ENCODE results near the gene OR5H2. TPM values are rescaled to one million over a fixed set of nuclear protein-coding genes. Genes with fewer than 3 reads are reported as not detected.
A peak's percentile ranks its signal among the peaks of the same experiment; 100 is the strongest.
"Not testable (repeated sequence)": the region's sequence is repeated elsewhere in the genome, so short reads cannot be mapped to it uniquely, and the experiment has no call there.

Gene OR5H2
- total RNA-seq (not detected), polyA plus RNA-seq (not detected)

DNA sequence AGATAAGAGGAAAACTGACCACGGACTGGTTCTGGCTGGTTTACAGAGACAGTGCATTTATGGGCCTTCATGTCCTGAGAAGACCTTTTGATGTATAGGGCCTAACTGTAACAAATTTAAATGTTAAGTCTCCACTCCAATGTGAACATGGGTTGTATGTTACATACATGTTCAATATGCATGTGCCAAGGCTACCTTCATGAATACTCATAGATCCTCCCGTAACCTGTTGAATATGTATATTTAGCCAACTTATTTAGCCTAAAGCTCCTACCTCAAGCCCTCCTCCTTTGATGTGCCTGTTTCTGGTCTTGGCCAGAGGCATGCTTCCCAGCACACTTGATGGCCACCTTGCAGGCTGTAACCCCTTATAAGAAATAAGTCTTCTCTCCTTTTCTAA, at the start of gene OR5H2:
TSS of gene OR5H2 (plus strand) at position 301 of the 400 bp plus-strand sequence. CDS start 398 bp downstream, outside the sequence.
- H3K27ac Mint-ChIP-seq: no peak within 1 kb of the TSS
- no peaks in the 10 kb centered on the region for H3K4me1 ChIP-seq (ENCODE audit: control insufficient read depth, insufficient read depth, low read length, poor library complexity, severe bottlenecking)
- H3K36me3 ChIP-seq (ENCODE audit: control insufficient read depth, insufficient read depth, low read length): no peaks in the 10 kb centered on the region
- H3K36me3 Mint-ChIP-seq: no peaks in the 10 kb centered on the region
- H3K9me3 ChIP-seq (ENCODE audit: control insufficient read depth in 2 of 2, low read length in 2 of 2): no peaks in the 10 kb centered on the region
- H3K27me3 ChIP-seq (ENCODE audit: control insufficient read depth, insufficient read depth, low read length): no peaks in the 10 kb centered on the region
- DNase-seq: no peak
- no peak within 1 kb of the TSS for H3K4me3 Mint-ChIP-seq
- no peak for ATAC-seq (ENCODE audit: low read depth in 2 of 2)
- peaks cover 18% of the 10 kb centered on the region for H3K27me3 Mint-ChIP-seq
- no peak within 1 kb of the TSS for H3K4me3 ChIP-seq (ENCODE audit: low read depth, low read length)
- H3K9me3 Mint-ChIP-seq: peaks cover 0 to 2% (median 0%) of the 10 kb centered on the region in 7 donors
- no peak within 1 kb of the TSS for H3K27ac ChIP-seq (ENCODE audit: insufficient read depth, low read length, poor library complexity, severe bottlenecking)
- peaks cover 0 to 4% (median 2%) of the 10 kb centered on the region in 4 donors for H3K4me1 Mint-ChIP-seq

GRCh38 chr3:98233468-98233867, 48.8 kb upstream of the OR5H2 start:
- no peak for DNase-seq

GRCh38 chr3:98240131-98240530, 42.2 kb upstream of the OR5H2 start:
- H3K36me3 ChIP-seq (ENCODE audit: control insufficient read depth, insufficient read depth, low read length): no peaks in the 10 kb centered on the region
- peaks cover 21% of the 10 kb centered on the region for H3K27me3 Mint-ChIP-seq
- H3K4me1 ChIP-seq (ENCODE audit: control insufficient read depth, insufficient read depth, low read length, poor library complexity, severe bottlenecking): no peaks in the 10 kb centered on the region
- no peak for ATAC-seq (ENCODE audit: low read depth in 2 of 2)
- no peaks in the 10 kb centered on the region for H3K4me1 Mint-ChIP-seq
- H3K36me3 Mint-ChIP-seq: no peaks in the 10 kb centered on the region
- H3K4me3 ChIP-seq (ENCODE audit: low read depth, low read length): no peak overlapping the region
- no peak for DNase-seq
- H3K27ac Mint-ChIP-seq: no peak overlapping the region
- no peaks in the 10 kb centered on the region for H3K27me3 ChIP-seq (ENCODE audit: control insufficient read depth, insufficient read depth, low read length)
- no peak overlapping the region for H3K27ac ChIP-seq (ENCODE audit: insufficient read depth, low read length, poor library complexity, severe bottlenecking)
- H3K9me3 Mint-ChIP-seq: no peaks in the 10 kb centered on the region
- H3K9me3 ChIP-seq (ENCODE audit: control insufficient read depth in 2 of 2, low read length in 2 of 2): no peaks in the 10 kb centered on the region
- no peak overlapping the region for H3K4me3 Mint-ChIP-seq

More at GRCh38 chr3:98233468-98233867, 48.8 kb upstream of the OR5H2 start:
- Mint-ChIP-seq H3K4me3 (no peak overlapping the region), H3K36me3 (no peaks in the 10 kb centered on the region), H3K4me1 (no peaks in the 10 kb centered on the region), H3K27ac (no peak overlapping the region), H3K27me3 (peaks cover 6% of the 10 kb centered on the region), H3K9me3 (no peaks in the 10 kb centered on the region)
- no peak overlapping the region for H3K4me3 ChIP-seq (ENCODE audit: low read depth, low read length)
- no peak overlapping the region for H3K27ac ChIP-seq (ENCODE audit: insufficient read depth, low read length, poor library complexity, severe bottlenecking)
- H3K36me3 ChIP-seq (ENCODE audit: control insufficient read depth, insufficient read depth, low read length): no peaks in the 10 kb centered on the region
- no peaks in the 10 kb centered on the region for H3K4me1 ChIP-seq (ENCODE audit: control insufficient read depth, insufficient read depth, low read length, poor library complexity, severe bottlenecking)
- ATAC-seq (ENCODE audit: low read depth in 2 of 2): no peak
- no peaks in the 10 kb centered on the region for H3K9me3 ChIP-seq (ENCODE audit: control insufficient read depth in 2 of 2, low read length in 2 of 2)
- H3K27me3 ChIP-seq (ENCODE audit: control insufficient read depth, insufficient read depth, low read length): peaks cover 1% of the 10 kb centered on the region

GRCh38 chr3:98242155-98242554, 40.1 kb upstream of the OR5H2 start:
- Histone ChIP-seq H3K27me3 (ENCODE audit: control insufficient read depth, insufficient read depth, low read length) (no peaks in the 10 kb centered on the region), H3K27ac (ENCODE audit: insufficient read depth, low read length, poor library complexity, severe bottlenecking) (no peak overlapping the region), H3K9me3 (ENCODE audit: control insufficient read depth in 2 of 2, low read length in 2 of 2) (no peaks in the 10 kb centered on the region), H3K4me1 (ENCODE audit: control insufficient read depth, insufficient read depth, low read length, poor library complexity, severe bottlenecking) (no peaks in the 10 kb centered on the region), H3K4me3 (ENCODE audit: low read depth, low read length) (no peak overlapping the region), H3K36me3 (ENCODE audit: control insufficient read depth, insufficient read depth, low read length) (no peaks in the 10 kb centered on the region)
- DNase-seq: no peak
- Mint-ChIP-seq H3K9me3 (peaks cover 0 to 3% (median 0%) of the 10 kb centered on the region in 7 donors), H3K27me3 (peaks cover 16% of the 10 kb centered on the region), H3K4me1 (no peaks in the 10 kb centered on the region), H3K27ac (no peak overlapping the region), H3K36me3 (no peaks in the 10 kb centered on the region), H3K4me3 (no peak overlapping the region)
- ATAC-seq (ENCODE audit: low read depth in 2 of 2): no peak

GRCh38 chr3:98243843-98244242, 38.5 kb upstream of the OR5H2 start:
- H3K4me1 Mint-ChIP-seq: no peaks in the 10 kb centered on the region
- DNase-seq (no peak), ATAC-seq (ENCODE audit: low read depth in 2 of 2) (no peak)
- H3K9me3 Mint-ChIP-seq: peaks cover 0 to 3% (median 0%) of the 10 kb centered on the region in 7 donors
- no peaks in the 10 kb centered on the region for H3K4me1 ChIP-seq (ENCODE audit: control insufficient read depth, insufficient read depth, low read length, poor library complexity, severe bottlenecking)
- no peak overlapping the region for H3K27ac ChIP-seq (ENCODE audit: insufficient read depth, low read length, poor library complexity, severe bottlenecking)
- H3K27me3 Mint-ChIP-seq: peaks cover 13% of the 10 kb centered on the region
- H3K27ac Mint-ChIP-seq: no peak overlapping the region
- H3K9me3 ChIP-seq (ENCODE audit: control insufficient read depth in 2 of 2, low read length in 2 of 2): no peaks in the 10 kb centered on the region
- H3K4me3 Mint-ChIP-seq: no peak overlapping the region
- H3K4me3 ChIP-seq (ENCODE audit: low read depth, low read length): no peak overlapping the region
- H3K36me3 Mint-ChIP-seq: no peaks in the 10 kb centered on the region
- H3K27me3 ChIP-seq (ENCODE audit: control insufficient read depth, insufficient read depth, low read length): no peaks in the 10 kb centered on the region
- H3K36me3 ChIP-seq (ENCODE audit: control insufficient read depth, insufficient read depth, low read length): no peaks in the 10 kb centered on the region

- no peak for DNase-seq
- no peaks in the 10 kb centered on the region for H3K36me3 ChIP-seq (ENCODE audit: control insufficient read depth, insufficient read depth, low read length)
- no peak overlapping the region for H3K4me3 ChIP-seq (ENCODE audit: low read depth, low read length)
- H3K4me3 Mint-ChIP-seq: no peak overlapping the region
- H3K9me3 Mint-ChIP-seq: peaks cover 0 to 3% (median 0%) of the 10 kb centered on the region in 7 donors
- H3K4me1 ChIP-seq (ENCODE audit: control insufficient read depth, insufficient read depth, low read length, poor library complexity, severe bottlenecking): no peaks in the 10 kb centered on the region
- peaks cover 4% of the 10 kb centered on the region for H3K27me3 Mint-ChIP-seq
- H3K27me3 ChIP-seq (ENCODE audit: control insufficient read depth, insufficient read depth, low read length): no peaks in the 10 kb centered on the region
- H3K27ac Mint-ChIP-seq: no peak overlapping the region
- no peak overlapping the region for H3K27ac ChIP-seq (ENCODE audit: insufficient read depth, low read length, poor library complexity, severe bottlenecking)
- no peaks in the 10 kb centered on the region for H3K36me3 Mint-ChIP-seq
- H3K9me3 ChIP-seq (ENCODE audit: control insufficient read depth in 2 of 2, low read length in 2 of 2): no peaks in the 10 kb centered on the region
- no peaks in the 10 kb centered on the region for H3K4me1 Mint-ChIP-seq
- no peak for ATAC-seq (ENCODE audit: low read depth in 2 of 2)
Measured at GRCh38 chr3:98246142-98246541, 36.2 kb upstream of the OR5H2 start.

GRCh38 chr3:98256026-98256425, 26.3 kb upstream of the OR5H2 start:
- H3K27me3 ChIP-seq (ENCODE audit: control insufficient read depth, insufficient read depth, low read length); H3K4me3 Mint-ChIP-seq; H3K4me3 ChIP-seq (ENCODE audit: low read depth, low read length); H3K36me3 ChIP-seq (ENCODE audit: control insufficient read depth, insufficient read depth, low read length); H3K4me1 ChIP-seq (ENCODE audit: control insufficient read depth, insufficient read depth, low read length, poor library complexity, severe bottlenecking); ATAC-seq (ENCODE audit: low read depth in 2 of 2); H3K9me3 Mint-ChIP-seq; H3K36me3 Mint-ChIP-seq; H3K4me1 Mint-ChIP-seq; H3K9me3 ChIP-seq (ENCODE audit: control insufficient read depth in 2 of 2, low read length in 2 of 2); DNase-seq; H3K27ac Mint-ChIP-seq; H3K27ac ChIP-seq (ENCODE audit: insufficient read depth, low read length, poor library complexity, severe bottlenecking): not testable (repeated sequence)
- H3K27me3 Mint-ChIP-seq: peaks cover 10% of the 10 kb centered on the region

- Histone ChIP-seq H3K4me1 (ENCODE audit: control insufficient read depth, insufficient read depth, low read length, poor library complexity, severe bottlenecking) (no peaks in the 10 kb centered on the region), H3K36me3 (ENCODE audit: control insufficient read depth, insufficient read depth, low read length) (no peaks in the 10 kb centered on the region), H3K27me3 (ENCODE audit: control insufficient read depth, insufficient read depth, low read length) (no peaks in the 10 kb centered on the region), H3K4me3 (ENCODE audit: low read depth, low read length) (no peak overlapping the region), H3K27ac (ENCODE audit: insufficient read depth, low read length, poor library complexity, severe bottlenecking) (no peak overlapping the region), H3K9me3 (ENCODE audit: control insufficient read depth in 2 of 2, low read length in 2 of 2) (no peaks in the 10 kb centered on the region)
- Mint-ChIP-seq H3K4me3 (no peak overlapping the region), H3K27me3 (peaks cover 10% of the 10 kb centered on the region), H3K36me3 (no peaks in the 10 kb centered on the region), H3K27ac (no peak overlapping the region), H3K4me1 (no peaks in the 10 kb centered on the region), H3K9me3 (peaks cover 0 to 5% (median 0%) of the 10 kb centered on the region in 7 donors)
- ATAC-seq (ENCODE audit: low read depth in 2 of 2) (no peak), DNase-seq (peak in 1 of 3 donors; percentile 14)
Measured at GRCh38 chr3:98259707-98260106, 22.6 kb upstream of the OR5H2 start.

Measured in CD4-positive, CD25-positive, alpha-beta regulatory T cell (primary cell).